Measurements from ENCODE around the gene THEMIS2.

The THEMIS2 gene

DNA sequence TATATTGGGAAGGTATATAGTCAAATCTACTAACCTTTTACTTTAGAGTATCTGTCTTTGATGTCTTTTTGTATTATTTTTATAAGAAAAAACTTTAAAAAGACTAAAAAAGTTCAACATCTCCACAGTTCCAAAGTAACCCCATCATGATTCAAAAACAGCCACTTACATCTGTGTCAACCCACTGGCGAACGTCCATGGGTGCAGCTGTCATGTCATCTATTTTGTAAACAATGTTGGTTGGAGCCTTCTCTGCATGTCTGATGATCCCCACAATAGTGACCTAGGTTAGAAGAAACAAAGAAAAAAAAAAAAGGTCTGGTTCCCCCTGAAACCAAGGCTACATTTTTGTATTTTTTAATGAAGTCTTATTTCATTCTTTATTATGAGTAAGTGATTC is 34.4 kb downstream of the THEMIS2 start:
- Histone ChIP-seq H3K4me1 (ENCODE audit: insufficient read depth, poor library complexity, severe bottlenecking) (no peaks in the 10 kb centered on the region), H3K4me3 (ENCODE audit: severe bottlenecking) (no peak overlapping the region), H3K36me3 (ENCODE audit: low read depth) (peaks cover 96% of the 10 kb centered on the region), H3K27ac (ENCODE audit: poor library complexity, severe bottlenecking) (no peak overlapping the region), H3K27me3 (ENCODE audit: insufficient read depth, poor library complexity, severe bottlenecking) (no peaks in the 10 kb centered on the region), H3K9me3 (ENCODE audit: severe bottlenecking) (no peaks in the 10 kb centered on the region)
- ATAC-seq (ENCODE audit: low read depth) (no peak), DNase-seq (ENCODE audit: low spot score) (no peak)
- TF ChIP-seq, protein P1, sequence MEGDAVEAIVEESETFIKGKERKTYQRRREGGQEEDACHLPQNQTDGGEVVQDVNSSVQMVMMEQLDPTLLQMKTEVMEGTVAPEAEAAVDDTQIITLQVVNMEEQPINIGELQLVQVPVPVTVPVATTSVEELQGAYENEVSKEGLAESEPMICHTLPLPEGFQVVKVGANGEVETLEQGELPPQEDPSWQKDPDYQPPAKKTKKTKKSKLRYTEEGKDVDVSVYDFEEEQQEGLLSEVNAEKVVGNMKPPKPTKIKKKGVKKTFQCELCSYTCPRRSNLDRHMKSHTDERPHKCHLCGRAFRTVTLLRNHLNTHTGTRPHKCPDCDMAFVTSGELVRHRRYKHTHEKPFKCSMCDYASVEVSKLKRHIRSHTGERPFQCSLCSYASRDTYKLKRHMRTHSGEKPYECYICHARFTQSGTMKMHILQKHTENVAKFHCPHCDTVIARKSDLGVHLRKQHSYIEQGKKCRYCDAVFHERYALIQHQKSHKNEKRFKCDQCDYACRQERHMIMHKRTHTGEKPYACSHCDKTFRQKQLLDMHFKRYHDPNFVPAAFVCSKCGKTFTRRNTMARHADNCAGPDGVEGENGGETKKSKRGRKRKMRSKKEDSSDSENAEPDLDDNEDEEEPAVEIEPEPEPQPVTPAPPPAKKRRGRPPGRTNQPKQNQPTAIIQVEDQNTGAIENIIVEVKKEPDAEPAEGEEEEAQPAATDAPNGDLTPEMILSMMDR (IDR thresholded peaks at IDR 0.05; ENCODE audit: poor library complexity, severe bottlenecking), result no peak

DNA sequence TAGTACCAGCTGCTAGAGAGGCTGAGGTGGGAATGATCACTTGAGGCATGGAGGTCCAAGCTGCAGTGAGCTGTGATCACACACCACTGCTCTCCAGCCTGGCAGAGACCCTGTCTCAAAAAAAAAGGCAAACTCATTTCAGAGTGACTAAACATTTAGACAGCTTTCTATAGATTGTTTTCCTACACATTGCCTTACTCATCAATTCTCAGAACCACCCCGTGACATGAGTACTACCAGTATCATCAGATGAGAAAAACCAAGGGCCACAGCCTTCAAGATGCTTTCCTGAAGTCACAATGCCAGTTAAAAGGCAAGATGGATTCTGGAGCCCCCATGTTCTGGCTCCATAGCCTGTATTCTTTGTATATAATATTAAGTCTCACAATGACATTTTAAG is 40.1 kb downstream of the THEMIS2 start:
- Histone ChIP-seq H3K4me3 (ENCODE audit: severe bottlenecking) (no peak overlapping the region), H3K27me3 (ENCODE audit: insufficient read depth, poor library complexity, severe bottlenecking) (no peaks in the 10 kb centered on the region), H3K4me1 (ENCODE audit: insufficient read depth, poor library complexity, severe bottlenecking) (peaks cover 4% of the 10 kb centered on the region), H3K36me3 (ENCODE audit: low read depth) (peaks cover 63% of the 10 kb centered on the region), H3K9me3 (ENCODE audit: severe bottlenecking) (no peaks in the 10 kb centered on the region), H3K27ac (ENCODE audit: poor library complexity, severe bottlenecking) (no peak overlapping the region)
- TF ChIP-seq, protein P1 (IDR thresholded peaks at IDR 0.05; ENCODE audit: poor library complexity, severe bottlenecking), result no peak
- DNase-seq (ENCODE audit: low spot score) (no peak), ATAC-seq (ENCODE audit: low read depth) (no peak)

DNA sequence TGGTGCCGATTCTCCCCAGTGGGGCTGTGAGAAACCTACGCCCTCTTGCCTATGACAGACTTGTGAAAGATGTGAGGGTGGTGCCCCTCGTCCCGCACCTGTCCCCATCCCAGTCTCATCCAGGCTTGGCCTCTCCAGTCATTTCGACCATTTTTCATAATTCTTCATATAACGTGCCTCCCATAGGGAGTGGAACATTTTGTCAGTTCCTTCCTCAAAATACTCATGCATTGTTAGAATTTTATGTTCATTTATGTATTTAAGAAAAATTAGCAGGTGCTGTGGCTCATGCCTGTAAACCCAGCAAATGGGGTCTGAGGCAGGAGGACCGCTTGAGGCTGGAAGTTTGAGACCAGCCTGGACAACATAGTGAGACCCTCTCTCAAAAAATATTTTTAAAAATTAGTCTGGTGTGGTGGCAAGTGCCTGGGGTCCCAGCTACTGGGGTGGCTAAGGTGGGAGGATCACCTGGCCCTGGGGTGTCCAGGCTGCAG is 42.8 kb downstream of the THEMIS2 start:
- H3K4me3 ChIP-seq (ENCODE audit: severe bottlenecking), result no peak overlapping the region
- TF ChIP-seq, protein P1 (IDR thresholded peaks at IDR 0.05; ENCODE audit: poor library complexity, severe bottlenecking), result no peak
- peaks cover 4% of the 10 kb centered on the region for H3K4me1 ChIP-seq (ENCODE audit: insufficient read depth, poor library complexity, severe bottlenecking)
- ATAC-seq (ENCODE audit: low read depth), result no peak
- DNase-seq (ENCODE audit: low spot score), result no peak
- no peaks in the 10 kb centered on the region for H3K9me3 ChIP-seq (ENCODE audit: severe bottlenecking)
- H3K36me3 ChIP-seq (ENCODE audit: low read depth), result peaks cover 36% of the 10 kb centered on the region
- H3K27ac ChIP-seq (ENCODE audit: poor library complexity, severe bottlenecking), result no peak overlapping the region
- no peaks in the 10 kb centered on the region for H3K27me3 ChIP-seq (ENCODE audit: insufficient read depth, poor library complexity, severe bottlenecking)

DNA sequence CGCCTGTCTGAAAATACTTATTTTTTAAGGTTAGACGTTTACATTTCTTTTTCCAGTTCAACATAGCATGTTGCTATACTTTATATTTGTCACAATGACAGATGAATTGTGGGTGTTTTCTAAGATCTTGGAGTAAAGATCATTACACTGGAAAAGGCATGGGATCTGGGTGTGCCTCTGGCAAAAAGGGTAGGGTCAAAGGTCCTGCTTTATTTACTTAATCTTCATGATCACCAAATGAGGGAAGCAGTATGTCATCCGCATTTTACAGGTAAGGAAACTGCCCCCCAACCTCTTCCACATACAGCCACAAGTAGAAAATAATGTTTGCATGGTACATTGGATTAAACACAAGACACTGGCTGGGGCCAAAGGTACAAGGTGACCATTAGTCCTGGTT is 49.9 kb downstream of the THEMIS2 start:
- no peak for ATAC-seq (ENCODE audit: low read depth)

More for the DNA sequence above, 49.9 kb downstream of the THEMIS2 start:
- H3K27me3 ChIP-seq (ENCODE audit: insufficient read depth, poor library complexity, severe bottlenecking), result no peaks in the 10 kb centered on the region
- H3K9me3 ChIP-seq (ENCODE audit: severe bottlenecking), result no peaks in the 10 kb centered on the region
- no peak overlapping the region for H3K4me3 ChIP-seq (ENCODE audit: severe bottlenecking)
- no peaks in the 10 kb centered on the region for H3K36me3 ChIP-seq (ENCODE audit: low read depth)
- no peaks in the 10 kb centered on the region for H3K4me1 ChIP-seq (ENCODE audit: insufficient read depth, poor library complexity, severe bottlenecking)
- H3K27ac ChIP-seq (ENCODE audit: poor library complexity, severe bottlenecking), result no peak overlapping the region
- no peak for DNase-seq (ENCODE audit: low spot score)
- TF ChIP-seq, protein P1 (IDR thresholded peaks at IDR 0.05; ENCODE audit: poor library complexity, severe bottlenecking), result no peak

All from RWPE2 (cell line).